SJCRH30 (cell line): ENCODE measurements around the gene IRX1. TPM values are rescaled to one million over a fixed set of nuclear protein-coding genes. Genes with fewer than 3 reads are reported as not detected.

Source experiments
- DNase-seq, 2 experiments: peaks; one replicate each; pipeline ENCODE4 v3.0.0-alpha.2; 2015 to 2020
- H3K27ac ChIP-seq: fragments of 250-450 bp; sonication (Bioruptor Pico); 2 replicates; pipeline ENCODE4 v1.5.1; 2020; ENCODE audit warnings: mild to moderate bottlenecking, moderate library complexity
- H3K27me3 ChIP-seq: fragments of 250-450 bp; sonication (Bioruptor Pico); 2 replicates; pipeline ENCODE4 v1.5.1; 2020; ENCODE audit warnings: mild to moderate bottlenecking, moderate library complexity
- H3K36me3 ChIP-seq: fragments of 250-450 bp; sonication (Bioruptor Pico); 2 replicates; pipeline ENCODE4 v1.5.1; 2020; ENCODE audit warnings: mild to moderate bottlenecking, moderate library complexity
- H3K4me1 ChIP-seq: fragments of 250-450 bp; sonication (Bioruptor Pico); 2 replicates; pipeline ENCODE4 v1.5.1; 2020; ENCODE audit warnings: mild to moderate bottlenecking, moderate library complexity
- H3K4me3 ChIP-seq: fragments of 250-450 bp; sonication (Bioruptor Pico); 2 replicates; pipeline ENCODE4 v1.5.1; 2020; ENCODE audit warnings: mild to moderate bottlenecking, moderate library complexity
- H3K9me3 ChIP-seq: fragments of 250-450 bp; sonication (Bioruptor Pico); replicated peaks from 2 replicates; pipeline ENCODE4 v1.5.1; 2020; ENCODE audit warnings: mild to moderate bottlenecking, moderate library complexity
- total RNA-seq: library from RNA; depleted of rRNA; stranded (reverse); fragments of >200 nt; shearing (Covaris generic); gene quantifications from 2 replicates; pipeline ENCODE4 v1.2.3, GENCODE V29; 2014

IRX1 gene
- total RNA-seq, 1 experiment from 2014 or later = 4.0 TPM

DNA sequence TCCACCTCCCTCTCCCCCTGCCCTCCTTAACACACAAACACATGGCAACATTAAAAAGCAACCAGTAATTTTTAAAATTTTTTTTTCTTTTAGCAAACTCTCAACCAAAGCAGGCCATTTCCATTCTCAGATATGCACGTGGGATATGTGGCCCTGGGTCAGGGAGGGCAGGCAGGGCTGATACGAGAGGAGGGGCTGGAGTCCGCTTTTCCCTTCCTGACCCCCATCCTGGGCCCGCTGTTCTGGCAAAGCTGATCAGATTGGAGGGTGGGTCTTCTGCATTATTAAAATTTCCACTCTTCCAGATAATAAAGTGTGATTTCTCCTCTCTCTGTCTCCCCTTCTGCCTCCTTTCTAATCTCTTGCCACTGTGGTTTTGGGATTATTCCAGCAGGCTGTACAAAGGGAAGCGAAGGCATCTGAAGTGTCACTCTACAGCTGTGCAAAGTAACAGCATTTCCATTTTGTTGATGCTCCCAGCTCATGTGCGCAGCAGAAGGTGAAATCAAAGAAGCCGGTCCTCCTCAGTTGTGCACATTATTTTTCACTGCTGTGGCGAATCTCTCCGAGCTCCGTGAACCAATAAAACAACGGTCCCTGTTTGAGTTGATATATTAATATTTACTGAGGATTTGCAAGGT lies 12.0 kb downstream of the IRX1 start:
- Histone ChIP-seq H3K36me3 (no peaks in the 10 kb centered on the region), H3K4me3 (no peak overlapping the region), H3K9me3 (no peaks in the 10 kb centered on the region), H3K27ac (no peak overlapping the region), H3K4me1 (no peaks in the 10 kb centered on the region), H3K27me3 (no peaks in the 10 kb centered on the region)
- no peak for DNase-seq

DNA sequence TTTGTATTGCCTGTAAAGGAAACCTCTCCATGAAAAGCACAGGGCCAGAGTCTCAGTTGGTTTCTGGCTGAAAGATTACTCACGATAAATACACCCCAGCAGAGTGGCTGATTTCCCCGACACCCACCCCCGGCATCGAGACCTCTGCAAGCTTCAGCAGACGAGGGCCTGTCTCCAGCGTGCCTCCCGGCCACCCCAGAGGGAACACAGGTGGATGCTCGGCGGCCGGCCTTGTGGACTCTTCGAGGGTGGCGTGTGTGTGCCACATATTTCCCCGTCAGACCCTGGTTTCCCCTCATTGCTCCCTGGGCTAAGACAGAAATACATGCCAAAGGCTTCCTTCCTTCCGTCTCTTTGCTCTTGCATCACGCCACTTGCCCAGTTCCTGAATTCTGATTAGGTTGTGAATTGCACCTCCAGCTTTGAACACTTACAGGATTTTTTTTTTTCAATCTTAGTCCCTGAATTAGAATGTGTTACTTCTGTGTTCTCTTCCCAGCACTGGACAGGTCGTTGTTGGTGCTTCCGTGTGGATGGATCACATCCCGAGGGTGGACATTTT lies 13.6 kb downstream of the IRX1 start:
- H3K4me1 ChIP-seq = no peaks in the 10 kb centered on the region
- no peak overlapping the region for H3K4me3 ChIP-seq
- H3K36me3 ChIP-seq = no peaks in the 10 kb centered on the region
- no peaks in the 10 kb centered on the region for H3K9me3 ChIP-seq
- no peak for DNase-seq
- no peak overlapping the region for H3K27ac ChIP-seq
- no peaks in the 10 kb centered on the region for H3K27me3 ChIP-seq

DNA sequence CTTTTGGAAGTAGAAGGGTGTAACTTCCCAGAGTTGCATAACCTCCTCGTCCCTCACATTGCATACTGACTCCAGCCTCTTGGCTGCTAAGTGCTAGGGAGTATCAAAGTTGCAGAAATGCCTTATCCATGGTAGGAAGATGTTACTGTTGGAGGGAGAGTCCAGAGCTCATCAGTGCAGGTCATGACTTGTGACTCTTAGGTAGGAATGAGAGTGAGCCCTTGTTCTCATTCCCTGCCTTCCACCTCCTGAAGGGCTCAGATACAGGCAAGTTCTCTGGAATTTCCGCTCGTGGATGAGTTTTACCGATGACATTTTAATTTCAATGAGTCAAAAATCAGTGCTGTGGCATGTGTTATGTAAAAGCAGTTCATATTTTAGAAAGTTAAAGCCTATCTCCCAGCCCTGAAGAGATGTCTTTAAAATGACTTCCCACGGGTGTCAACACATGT lies 17.0 kb downstream of the IRX1 start:
- no peaks in the 10 kb centered on the region for H3K27me3 ChIP-seq
- H3K27ac ChIP-seq = no peak overlapping the region
- no peak overlapping the region for H3K4me3 ChIP-seq
- H3K4me1 ChIP-seq = no peaks in the 10 kb centered on the region
- H3K9me3 ChIP-seq = no peaks in the 10 kb centered on the region
- H3K36me3 ChIP-seq = no peaks in the 10 kb centered on the region
- DNase-seq = no peak

DNA sequence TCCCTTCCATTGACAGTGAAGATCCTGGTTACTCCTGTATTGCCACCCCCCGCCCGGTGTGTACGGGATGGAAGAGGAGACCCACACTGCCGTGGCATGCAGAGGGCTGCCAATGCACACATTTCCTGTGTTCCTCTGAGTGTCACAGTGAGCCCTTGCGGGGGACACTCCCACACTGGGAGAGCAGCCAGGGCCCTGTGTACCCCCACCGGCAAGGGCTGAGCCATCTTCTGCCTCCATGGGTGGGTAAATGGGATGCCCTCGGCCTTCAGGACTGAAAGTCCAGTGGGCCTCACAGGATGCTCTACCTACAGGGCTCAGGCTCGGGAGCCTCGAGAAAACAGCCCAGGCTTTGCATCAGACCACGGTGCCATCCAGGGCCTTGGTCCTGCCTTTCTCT lies 18.1 kb downstream of the IRX1 start:
- no peaks in the 10 kb centered on the region for H3K9me3 ChIP-seq
- H3K27ac ChIP-seq = no peak overlapping the region
- no peaks in the 10 kb centered on the region for H3K27me3 ChIP-seq
- H3K4me3 ChIP-seq = no peak overlapping the region
- H3K4me1 ChIP-seq = no peaks in the 10 kb centered on the region
- DNase-seq = no peak
- no peaks in the 10 kb centered on the region for H3K36me3 ChIP-seq

DNA sequence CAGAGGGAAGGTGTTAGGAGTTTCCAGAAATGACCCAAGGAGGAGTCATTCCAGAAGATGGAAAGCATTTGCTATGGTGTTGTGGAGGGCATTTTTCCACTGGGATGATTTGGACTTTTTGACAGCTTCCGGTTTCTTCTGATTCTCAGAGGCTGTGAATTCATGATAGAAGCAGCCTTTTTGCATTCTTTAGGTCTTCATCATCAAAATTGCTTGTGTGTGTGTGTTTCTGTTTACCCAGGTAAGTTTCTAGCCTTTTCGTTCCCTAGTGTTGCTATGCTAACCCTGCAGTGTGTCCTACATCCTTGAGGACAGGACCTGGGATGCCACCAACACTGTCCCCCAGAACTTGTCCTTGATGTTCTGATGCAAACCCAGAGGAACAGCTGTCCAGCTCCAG lies 19.6 kb downstream of the IRX1 start:
- Histone ChIP-seq H3K36me3 (no peaks in the 10 kb centered on the region), H3K27ac (no peak overlapping the region), H3K4me1 (no peaks in the 10 kb centered on the region), H3K9me3 (no peaks in the 10 kb centered on the region), H3K27me3 (no peaks in the 10 kb centered on the region), H3K4me3 (no peak overlapping the region)
- DNase-seq = no peak

DNA sequence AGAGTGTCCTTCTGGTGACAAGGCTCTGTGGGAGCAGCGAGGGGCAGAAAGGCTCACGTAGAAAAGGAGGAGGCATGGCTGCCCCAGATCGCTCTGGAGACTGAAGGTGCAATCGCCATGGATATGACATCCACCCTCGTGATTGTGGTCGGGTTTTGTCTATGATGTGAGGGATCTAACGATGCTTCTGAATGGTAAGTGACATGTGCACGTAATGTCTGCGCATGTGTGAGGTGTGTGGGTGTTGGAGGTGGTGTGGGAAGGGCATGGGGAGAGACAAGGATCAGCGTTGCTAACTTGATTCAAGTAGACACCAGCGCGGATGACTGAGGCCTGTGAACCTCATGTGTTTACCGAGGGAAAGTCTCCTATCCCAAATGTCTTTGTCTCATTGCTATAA lies 20.2 kb downstream of the IRX1 start:
- no peak for DNase-seq
- no peaks in the 10 kb centered on the region for H3K9me3 ChIP-seq
- no peaks in the 10 kb centered on the region for H3K27me3 ChIP-seq
- no peak overlapping the region for H3K4me3 ChIP-seq
- no peak overlapping the region for H3K27ac ChIP-seq
- no peaks in the 10 kb centered on the region for H3K36me3 ChIP-seq
- H3K4me1 ChIP-seq = no peaks in the 10 kb centered on the region

DNA sequence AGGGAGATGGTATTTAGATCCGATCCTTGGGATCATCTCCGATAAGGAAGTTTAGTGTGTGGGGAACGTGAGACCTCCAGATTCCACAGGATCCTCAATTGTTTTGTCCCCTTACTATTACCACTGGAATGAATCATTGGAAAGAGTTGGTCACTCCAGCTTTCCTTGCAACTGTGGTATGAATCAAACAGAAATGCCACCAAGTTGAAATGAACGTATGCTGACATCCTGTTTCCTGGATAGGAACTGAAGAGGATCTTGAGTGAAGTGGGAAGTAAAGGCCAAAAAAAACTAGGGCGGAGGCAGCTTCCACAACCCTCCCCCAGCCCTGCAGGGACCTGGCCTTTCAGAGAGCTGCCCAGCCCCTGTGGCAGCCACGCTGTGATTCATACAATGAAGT lies 23.9 kb downstream of the IRX1 start:
- Histone ChIP-seq H3K9me3 (no peaks in the 10 kb centered on the region), H3K4me3 (no peak overlapping the region), H3K4me1 (no peaks in the 10 kb centered on the region), H3K27me3 (no peaks in the 10 kb centered on the region), H3K27ac (no peak overlapping the region), H3K36me3 (no peaks in the 10 kb centered on the region)
- DNase-seq = no peak

DNA sequence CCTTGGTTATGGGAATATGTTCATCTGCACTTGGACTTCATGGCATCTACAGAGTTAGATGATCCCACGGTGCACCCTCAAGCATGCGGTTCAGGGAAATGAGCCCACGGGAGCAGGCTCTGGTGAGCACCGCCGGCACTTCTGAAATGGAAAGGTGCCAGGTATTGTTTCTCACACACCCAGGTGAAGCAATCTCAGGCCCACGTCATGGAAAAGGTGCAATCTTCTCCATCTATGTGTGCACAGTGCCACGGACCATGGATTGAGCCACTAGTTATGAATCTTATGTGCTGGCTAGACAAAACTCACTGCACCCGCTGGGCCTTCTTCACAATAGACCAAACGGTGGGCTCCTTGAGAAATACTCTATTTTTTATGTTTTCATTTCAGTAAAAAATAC lies 27.3 kb downstream of the IRX1 start:
- Histone ChIP-seq H3K27ac (no peak overlapping the region), H3K4me3 (no peak overlapping the region), H3K27me3 (no peaks in the 10 kb centered on the region), H3K4me1 (no peaks in the 10 kb centered on the region), H3K9me3 (no peaks in the 10 kb centered on the region), H3K36me3 (no peaks in the 10 kb centered on the region)
- DNase-seq = no peak

DNA sequence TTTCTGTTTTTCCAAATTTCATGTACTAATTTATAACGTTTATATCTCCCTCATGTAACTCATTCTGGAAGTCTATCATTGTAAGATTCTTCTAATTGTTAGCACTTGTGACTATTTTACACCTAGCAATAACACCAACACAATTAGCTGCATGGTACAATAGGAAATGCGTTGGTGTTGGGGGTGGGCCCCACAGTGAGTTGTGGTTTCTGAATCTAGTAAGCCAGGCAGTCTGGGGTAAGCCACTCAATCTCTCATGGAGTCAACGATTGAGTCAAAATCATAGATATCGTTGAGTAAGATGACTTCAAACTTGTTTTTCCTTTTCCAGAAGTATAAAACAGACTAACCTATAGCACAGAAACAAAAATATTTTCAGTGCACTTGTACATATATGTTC lies 30.0 kb downstream of the IRX1 start:
- H3K9me3 ChIP-seq = no peaks in the 10 kb centered on the region
- no peaks in the 10 kb centered on the region for H3K27me3 ChIP-seq
- no peak overlapping the region for H3K27ac ChIP-seq
- DNase-seq = no peak
- H3K4me3 ChIP-seq = no peak overlapping the region
- H3K36me3 ChIP-seq = no peaks in the 10 kb centered on the region
- H3K4me1 ChIP-seq = no peaks in the 10 kb centered on the region

DNA sequence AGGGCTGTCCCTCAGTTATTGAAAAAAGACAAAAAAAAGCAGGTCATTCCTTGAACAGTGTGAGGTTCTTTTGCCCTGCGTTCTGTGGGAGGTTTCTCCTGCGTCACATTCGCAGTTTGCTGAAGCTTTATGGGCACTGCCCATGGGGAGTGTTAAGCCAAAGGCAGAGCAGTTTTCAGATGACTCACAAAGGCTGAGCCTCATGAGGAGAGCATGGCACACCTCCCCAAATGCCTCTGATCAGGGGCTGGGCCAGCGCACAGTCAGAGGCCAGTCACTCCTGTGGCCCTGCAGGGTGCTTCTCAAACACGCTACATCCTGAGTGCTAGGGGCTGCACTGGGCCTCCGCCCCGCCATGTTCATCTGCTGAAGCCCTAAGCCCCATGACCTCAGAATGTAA lies 38.4 kb downstream of the IRX1 start:
- Histone ChIP-seq H3K4me3 (no peak overlapping the region), H3K27me3 (no peaks in the 10 kb centered on the region), H3K4me1 (no peaks in the 10 kb centered on the region), H3K36me3 (no peaks in the 10 kb centered on the region), H3K9me3 (no peaks in the 10 kb centered on the region), H3K27ac (no peak overlapping the region)
- DNase-seq = no peak

DNA sequence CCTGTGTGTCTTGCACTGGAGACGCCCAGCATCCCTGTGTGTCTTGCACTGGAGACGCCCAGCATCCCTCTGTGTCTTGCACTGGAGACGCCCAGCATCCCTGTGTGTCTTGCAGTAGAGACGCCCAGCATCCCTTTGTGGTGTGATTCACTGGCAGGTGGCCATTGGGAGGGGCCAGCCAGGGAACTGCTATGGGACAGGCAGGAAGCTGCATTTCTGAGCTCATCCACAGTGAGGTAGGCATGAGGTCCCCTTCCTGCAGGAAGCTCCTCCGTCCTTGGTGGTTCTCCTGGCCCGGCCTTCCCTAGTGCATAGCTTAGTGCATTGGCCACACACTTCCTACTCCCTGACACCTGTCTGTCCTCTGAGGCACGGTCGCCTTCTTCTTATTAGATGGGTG lies 43.5 kb downstream of the IRX1 start:
- Histone ChIP-seq H3K4me3 (no peak overlapping the region), H3K27ac (no peak overlapping the region), H3K9me3 (no peaks in the 10 kb centered on the region), H3K27me3 (no peaks in the 10 kb centered on the region), H3K4me1 (no peaks in the 10 kb centered on the region), H3K36me3 (no peaks in the 10 kb centered on the region)
- no peak for DNase-seq

DNA sequence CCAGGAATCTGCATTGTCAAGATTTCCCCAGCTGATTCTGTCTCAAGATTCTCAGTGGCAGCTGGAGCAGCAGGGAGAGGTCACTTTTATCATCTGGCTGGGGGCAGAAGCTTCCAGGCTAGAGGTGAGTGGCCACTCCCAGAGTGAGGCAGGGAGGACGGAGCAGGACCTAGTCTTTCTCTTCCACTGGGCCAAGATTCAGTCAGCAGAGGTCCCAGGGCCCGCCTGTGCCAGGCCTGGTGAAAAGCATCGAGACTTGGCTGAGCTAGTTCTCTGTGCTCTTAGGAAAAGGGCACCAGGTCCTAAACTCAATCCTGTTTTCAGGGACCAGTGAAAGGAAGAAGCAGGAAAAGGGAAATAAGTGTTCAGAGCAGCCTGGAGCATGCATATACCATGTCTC lies 46.6 kb downstream of the IRX1 start:
- no peaks in the 10 kb centered on the region for H3K9me3 ChIP-seq
- no peak for DNase-seq
- no peaks in the 10 kb centered on the region for H3K27me3 ChIP-seq
- H3K27ac ChIP-seq = no peak overlapping the region
- no peaks in the 10 kb centered on the region for H3K36me3 ChIP-seq
- no peaks in the 10 kb centered on the region for H3K4me1 ChIP-seq
- no peak overlapping the region for H3K4me3 ChIP-seq

DNA sequence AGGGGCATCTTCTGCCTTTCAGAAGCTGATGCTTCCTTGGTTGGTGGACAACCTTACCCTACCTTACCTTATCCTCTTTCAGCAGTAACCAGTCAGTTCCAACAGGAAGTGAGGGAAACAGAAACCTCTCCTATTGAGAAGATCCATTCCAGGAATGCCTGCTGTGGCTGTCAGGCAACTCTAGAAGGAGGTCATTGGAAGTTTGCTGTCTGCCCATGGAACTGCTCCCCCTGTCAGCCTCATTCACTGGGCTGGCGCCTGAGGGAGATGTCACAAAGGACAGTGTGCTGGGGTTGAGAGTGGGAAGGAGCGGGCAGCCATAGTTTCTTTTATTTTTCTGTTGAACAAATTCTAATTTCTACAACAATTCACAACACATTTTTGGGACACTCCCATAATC lies 54.7 kb downstream of the IRX1 start:
- Histone ChIP-seq H3K4me1 (no peaks in the 10 kb centered on the region), H3K4me3 (no peak overlapping the region), H3K27ac (no peak overlapping the region), H3K27me3 (no peaks in the 10 kb centered on the region), H3K9me3 (no peaks in the 10 kb centered on the region), H3K36me3 (no peaks in the 10 kb centered on the region)
- DNase-seq = no peak

DNA sequence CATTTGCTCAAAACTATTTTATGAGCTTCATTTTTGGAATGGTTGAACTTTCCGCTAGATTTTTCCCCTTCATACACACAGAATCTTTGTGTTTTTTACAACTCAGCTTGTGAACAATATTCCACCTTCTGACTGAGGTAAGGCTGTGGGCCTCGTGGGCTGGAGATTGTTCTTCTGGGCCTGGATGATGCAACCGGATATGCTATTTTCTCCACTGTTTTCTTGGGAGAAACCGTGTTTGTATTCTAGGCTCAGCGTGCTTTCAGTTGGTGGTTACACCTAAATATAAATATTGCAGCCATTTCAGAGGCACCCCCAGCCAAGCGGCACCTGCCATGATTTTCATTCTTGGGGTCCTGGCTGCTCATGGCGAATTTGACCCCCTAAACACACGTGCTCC lies 55.2 kb downstream of the IRX1 start:
- Histone ChIP-seq H3K27me3 (no peaks in the 10 kb centered on the region), H3K4me1 (no peaks in the 10 kb centered on the region), H3K4me3 (no peak overlapping the region), H3K27ac (no peak overlapping the region), H3K9me3 (no peaks in the 10 kb centered on the region), H3K36me3 (no peaks in the 10 kb centered on the region)
- DNase-seq = no peak
